HG03354 (cell line): Measurements from ENCODE around the gene NECAB3.
A peak's percentile ranks its signal among the peaks of the same experiment; 100 is the strongest.

Experiments
- ATAC-seq: cut with Tn5 transposase; IDR thresholded peaks from one replicate; pipeline ENCODE4 v1.9.1; 2021; ENCODE audit warnings: mild to moderate bottlenecking; ENCODE audit not compliant: unreplicated experiment, poor library complexity, severe bottlenecking

NECAB3 gene

DNA sequence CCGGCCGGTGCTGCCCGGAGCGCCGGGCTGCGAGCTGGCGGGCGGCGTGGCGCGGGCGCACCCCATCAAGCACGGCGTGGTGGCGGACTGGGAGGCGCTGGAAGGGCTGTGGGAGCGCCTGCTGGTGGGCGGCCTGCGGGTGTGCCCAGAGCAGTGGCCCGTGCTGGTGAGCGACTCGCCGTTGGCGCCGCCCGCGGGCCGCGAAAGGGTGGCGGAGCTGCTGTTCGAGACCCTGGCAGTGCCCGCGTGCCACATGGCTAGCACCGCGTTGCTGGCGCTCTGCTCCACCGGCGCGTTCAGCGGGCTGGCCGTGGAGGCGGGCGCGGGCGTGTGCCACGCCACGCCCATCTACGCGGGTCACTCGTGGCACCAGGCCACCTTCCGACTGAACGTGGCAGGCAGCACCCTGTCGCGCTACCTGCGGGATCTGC is 7.0 kb downstream of the NECAB3 start:
- ATAC-seq, result peak; percentile 22

DNA sequence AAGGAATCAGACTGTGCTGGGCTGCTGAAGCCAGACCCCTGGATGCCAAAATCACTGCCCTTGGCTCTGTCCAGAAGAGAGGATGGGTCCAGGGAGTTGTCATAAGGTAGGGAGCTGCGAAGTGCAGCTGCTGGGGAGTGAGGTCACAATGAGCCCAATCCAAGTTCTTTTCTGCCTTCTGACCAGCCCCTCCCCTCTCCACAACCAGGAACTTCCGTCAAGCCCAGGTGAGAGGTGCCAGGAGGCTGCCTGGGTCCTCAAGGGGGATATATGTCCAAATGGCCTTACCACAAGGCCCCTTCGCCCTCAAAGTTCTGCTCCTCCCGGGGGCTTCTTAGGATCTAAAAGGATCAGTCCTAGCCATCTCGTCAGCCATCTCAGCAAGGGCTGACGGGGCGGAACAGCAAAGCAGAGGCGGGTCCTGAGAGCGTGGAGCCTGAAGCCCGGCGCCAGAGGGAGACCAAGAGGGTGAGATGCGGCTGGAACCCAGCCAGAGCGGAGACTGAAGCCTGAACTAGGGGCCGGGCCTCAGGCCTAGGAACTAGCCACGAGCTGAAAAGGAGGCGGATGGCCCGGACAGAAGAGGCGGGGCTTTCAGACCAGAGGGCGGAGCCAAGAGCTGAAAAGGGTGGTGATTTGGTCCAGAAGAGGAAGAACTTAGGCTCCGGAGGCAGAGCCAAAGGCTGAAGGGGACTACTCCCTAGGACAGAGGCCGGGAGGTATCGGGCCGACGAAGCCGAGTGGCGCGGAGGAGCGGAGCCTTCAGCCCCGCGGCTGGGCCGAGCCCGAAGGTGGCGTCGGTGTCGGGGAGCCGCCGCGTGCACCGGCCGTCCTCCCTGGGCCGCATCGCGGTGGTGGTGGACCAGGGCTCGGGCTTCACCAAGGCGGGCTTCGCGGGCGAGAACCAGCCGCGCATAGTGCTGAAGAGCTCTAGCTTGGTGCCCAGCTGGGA is 7.7 kb downstream of the NECAB3 start, which contains the start of gene ACTL10:
Gene ACTL10, plus strand, starts transcription at position 651 of the 952 bp plus-strand sequence. CDS start 555 bp downstream, outside the sequence.
- peak; percentile 71 for ATAC-seq

DNA sequence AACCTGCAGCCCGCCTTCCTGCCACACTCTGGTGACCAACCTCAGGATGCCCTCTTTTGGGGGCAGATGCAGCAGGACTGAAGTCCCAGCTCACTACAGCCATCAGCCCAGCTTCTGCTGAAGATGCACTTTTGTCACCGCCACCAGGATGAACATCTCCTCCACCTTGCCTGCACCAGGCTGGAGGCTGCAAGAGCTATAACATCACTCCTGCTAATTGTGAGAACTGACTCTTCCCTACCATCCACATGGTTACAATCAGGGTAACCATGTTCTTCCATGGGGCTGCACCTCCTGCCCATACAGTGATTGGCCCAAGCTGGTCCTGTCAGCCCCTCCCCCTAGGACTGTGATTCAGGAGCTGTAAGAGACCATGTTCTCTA is 9.5 kb downstream of the NECAB3 start:
- no peak for ATAC-seq

DNA sequence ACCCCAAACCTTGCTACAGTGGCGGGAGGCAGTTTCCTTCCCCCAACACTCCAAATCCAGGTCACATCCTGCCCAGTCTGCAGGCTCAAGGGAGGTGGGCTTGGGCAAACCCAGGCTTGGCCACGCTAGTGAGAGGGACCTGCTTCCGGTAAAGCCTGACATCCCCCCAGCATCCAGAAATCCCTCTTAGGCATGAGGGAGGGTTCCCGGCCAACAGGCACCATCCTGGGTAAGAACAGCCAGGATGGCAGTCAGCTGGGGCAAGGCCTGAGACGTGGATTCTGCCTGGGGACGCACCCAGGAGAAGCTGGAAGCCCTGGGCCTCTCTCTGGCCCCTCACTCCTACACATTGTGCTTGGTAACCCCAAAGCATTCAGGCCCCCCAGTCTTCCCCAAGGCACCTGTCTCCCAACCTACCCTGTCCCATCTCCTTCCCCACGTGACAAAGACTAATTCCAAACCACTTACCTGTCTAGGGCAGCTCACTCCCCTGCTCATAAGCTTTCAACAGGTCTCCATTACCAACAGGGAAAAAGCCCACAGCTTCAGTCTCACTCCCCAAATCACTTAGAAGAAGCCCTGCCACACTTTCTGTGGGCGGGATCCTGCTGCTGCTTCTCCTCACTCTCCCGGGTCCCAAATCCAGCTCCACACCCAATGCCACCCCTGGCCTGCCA is 10.0 kb downstream of the NECAB3 start:
- ATAC-seq, result no peak

DNA sequence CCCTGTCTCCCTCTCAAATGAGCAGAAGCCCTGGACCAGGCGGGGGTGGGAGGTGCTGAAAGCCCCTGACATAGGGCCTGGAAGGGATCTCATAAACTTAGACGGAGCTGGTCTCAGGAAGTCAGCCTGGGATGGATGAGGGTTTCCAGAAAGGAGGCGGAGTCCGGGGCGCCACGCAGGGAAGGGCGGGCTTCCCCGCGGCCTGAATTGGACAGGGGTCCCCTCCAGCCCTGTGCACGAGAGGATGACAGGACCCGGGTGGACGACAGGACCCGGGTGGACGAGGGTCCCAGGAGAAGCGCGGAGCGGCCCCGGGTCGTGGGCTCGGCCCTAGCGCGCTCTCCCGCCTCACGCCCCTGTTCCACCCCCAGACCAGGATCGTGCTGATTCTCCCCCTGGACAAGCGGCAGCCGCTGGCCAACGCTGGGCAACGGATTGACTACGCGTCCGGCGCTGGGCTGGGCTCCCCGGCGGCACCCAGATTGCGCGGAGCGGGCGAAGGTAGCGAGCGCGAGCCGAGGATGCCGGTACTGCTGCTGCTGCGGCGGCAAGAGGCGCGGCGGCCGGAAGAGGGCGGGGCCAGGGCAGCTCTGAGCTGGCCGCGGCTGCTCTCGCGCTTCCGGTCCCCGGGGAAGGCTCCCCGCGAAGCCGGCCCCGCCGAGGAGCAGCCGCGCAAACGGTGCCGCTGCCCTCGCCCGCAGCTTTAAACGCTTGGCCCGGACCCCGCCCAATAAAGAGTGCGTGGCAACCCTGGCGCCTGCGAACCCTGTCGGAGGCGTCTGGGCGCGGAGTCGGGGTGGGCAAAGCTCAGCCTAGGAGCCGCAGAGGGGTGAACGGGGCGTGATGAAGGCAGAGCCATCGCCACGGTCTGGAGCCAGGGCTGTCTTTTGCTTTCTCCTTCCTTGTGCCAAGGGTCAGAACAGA is 10.8 kb downstream of the NECAB3 start:
- peak; percentile 47 for ATAC-seq

DNA sequence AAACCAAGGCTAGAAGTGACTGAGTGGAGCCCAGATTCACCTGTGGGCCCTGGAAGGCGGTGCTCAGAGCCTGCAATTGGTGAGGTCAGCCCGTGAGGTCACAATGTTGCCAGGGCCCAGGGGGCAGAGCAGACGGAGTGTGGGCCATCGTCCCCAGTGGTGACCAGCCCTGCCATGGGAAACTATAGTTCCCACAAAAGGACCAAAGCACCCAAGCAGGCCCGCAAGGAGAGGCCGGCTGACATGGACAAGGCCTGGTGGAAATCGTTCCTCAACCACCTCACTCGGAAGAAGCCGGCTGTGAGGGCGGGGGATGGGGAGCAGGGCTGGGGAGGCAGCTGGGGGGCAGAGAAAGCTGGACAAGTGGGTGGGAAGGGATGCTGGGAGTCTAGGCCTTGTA is 12.1 kb downstream of the NECAB3 start, which contains the start of gene C20orf144:
Gene C20orf144, plus strand, starts transcription at position 156 of the 400 bp plus-strand sequence. Its CDS starts 19 bp downstream, at position 175.
- no peak for ATAC-seq

DNA sequence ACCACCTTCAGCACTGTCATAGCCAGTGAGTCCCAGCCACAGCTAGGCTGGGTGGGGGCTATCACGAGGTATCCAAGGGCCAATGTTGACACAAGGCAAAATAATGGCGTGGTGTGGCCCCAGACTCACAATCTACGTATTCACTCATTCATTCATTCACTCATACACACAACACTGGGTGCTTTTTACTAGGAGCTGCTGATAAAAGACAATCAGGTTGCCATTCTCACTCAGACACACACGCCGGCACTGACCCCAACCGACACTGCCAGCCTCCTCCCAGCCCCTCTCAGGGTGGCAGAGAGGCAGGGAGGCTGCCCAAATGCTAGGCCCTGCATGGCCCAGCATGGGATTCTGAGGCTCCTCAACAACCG is 13.6 kb downstream of the NECAB3 start:
- no peak for ATAC-seq

DNA sequence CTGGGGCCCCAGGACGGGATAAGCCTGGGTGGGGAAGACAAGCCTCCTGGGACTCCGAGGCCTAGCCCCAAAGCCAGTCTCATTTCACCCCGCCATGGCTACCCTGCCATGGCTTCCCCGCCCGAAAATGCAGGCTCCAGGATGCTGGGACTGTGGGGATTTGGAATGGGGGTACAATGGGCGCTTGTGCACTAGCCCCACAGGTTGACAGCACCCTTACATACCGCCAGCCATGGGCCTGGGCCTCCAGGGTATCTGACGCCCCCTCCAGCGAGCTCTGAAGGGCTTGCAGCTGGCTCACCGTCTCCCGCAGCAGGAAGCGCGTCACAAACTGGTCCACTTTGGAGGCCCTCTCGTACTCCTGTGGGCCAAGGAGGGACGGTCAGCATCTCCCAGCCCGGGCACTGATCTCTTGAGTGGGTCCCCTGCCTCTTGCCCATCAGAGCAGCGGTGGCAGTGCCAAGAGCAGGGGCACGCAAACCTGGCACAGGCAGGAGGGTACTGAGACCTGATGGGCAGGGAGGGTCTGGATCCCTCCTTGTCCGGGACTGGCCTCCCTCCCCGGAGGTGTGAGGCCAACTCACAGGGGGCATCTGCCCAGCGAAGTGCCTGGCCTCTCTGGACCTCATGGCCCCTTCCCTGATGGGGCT is 14.1 kb downstream of the NECAB3 start:
- no peak for ATAC-seq

DNA sequence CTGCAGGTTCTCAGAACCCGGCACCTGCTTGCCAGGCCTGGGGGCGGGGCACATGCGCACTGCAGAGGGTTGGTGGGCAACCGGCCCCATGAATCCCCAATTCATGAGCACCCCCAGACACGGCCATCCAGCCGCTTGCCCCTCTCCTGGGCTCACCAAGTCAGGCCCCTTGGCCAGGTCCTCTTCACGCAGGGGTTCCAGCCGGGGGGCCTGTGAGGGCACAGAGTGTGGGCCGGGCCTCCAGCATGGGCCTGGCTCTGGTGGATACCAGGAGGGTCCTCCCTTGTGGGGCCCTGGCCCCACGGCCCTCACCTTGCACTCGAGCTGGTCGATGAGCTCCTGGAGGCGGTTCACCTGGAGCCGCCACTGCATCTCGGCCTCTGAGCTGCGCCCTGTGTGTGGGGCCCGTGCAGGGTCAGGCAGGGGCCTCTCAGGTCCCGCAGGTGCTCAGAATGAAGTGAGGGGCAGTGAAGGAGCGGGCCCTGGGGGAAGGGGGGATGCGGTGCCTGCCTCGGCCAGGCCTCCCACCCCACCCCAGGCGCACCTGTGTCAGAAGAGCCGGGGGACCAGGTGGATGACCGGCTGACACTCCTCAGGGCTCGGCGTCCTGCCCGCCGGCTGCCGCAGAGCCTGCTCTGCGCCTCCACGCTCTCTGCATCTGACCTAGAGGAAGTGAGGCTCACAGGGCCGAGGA is 14.7 kb downstream of the NECAB3 start:
- ATAC-seq, result no peak

DNA sequence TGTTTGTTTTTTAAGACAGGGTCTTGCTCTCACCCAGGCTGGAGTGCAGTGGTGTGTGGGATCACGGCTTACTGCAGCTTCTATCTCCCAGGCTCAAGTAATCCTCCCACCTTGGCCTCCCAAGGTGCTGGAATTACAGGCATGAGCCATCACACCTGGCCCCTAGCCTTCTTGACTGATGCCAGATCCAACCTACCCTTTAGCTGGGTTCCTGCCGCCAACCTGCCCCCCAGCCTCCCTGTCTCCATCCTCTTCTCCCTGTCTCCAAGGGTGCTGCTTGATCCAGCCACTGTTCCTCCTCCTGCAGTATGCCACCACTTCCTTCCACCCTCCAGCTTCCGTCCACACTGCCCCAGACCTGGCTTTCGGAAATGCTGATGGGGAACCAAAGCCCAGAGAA is 15.3 kb downstream of the NECAB3 start:
- ATAC-seq, result no peak

DNA sequence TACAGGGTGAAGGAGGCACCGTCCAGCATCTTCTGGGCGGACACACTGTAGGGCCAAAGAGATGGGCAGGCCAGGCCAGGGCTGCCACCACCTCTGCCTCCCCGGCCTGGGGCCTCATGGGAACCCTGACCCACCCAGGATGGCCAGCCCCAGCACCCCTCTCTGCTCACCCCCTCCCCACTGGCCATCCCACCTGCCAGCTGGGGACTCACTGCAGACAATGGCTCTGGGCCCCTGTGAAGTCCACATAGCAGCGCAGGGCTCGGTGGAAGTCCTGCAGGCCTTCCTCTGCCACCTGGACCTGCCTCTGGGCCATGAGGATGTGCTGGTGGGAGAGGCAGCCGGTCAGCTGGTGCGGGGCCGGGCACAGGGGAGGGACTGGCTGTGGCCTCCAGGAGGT is 15.7 kb downstream of the NECAB3 start:
- no peak for ATAC-seq

DNA sequence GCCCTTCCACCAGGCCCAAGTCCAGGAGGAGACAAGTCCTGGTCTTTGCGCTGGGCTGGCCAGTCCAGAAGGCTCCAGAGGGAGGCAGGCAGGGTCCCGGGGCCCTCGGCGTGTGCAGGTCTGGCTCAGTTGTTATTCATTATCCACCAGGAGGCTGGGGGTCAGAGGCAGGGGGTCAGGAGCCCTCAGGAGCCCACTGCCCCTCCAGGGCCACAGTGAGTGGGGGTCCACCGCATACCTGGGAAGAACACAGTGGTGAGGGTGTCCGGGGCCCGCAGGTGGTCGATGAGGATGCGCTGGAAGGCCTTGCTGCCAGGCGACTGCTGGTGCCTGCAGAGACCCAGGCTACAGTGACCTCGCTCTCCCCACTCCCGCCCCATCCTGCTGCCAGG is 16.5 kb downstream of the NECAB3 start:
- no peak for ATAC-seq

DNA sequence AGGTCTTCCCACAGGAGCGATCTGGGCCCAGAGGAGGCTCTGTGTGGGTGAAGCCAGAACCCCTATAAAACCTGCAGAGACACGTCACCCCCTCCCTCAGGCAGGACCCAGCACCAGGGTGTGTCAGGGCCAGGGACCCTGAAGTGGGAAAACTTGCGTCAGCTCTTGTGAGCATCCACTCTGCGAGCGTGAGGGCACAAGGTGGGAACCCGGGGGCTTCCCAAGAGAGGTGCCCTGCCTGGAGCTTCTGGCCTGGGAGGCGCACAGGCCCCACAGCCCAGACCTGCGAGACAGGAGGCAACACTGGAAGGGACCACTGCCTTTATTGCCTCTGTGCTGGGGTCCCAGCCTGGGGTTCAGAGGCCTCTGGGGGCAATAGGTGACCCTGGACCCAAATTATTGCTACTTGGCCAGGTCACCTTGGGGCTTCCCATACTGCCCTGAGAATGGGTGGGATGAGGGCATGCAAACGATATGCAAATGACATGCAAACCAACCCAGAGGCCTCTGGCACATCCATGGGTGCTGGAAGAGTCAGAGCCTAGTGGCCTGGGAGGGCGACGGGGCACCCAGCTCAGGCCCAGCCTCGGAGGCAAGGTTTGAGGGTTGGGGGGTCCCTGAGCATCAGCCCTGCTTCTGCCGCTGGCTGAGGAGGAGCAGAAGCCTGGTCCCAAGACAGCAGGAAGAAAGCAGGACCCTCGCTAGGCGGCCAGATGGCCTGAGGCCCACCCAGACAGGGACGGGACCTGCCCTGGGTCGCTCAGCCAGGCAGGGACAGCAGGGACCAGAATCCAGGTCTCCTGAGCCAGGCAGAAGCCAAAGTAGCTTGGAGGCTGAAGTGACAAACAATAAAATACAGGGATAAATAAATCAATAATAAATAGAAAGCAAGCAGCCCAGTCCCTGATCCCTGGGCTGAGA is 17.2 kb downstream of the NECAB3 start:
- no peak for ATAC-seq

DNA sequence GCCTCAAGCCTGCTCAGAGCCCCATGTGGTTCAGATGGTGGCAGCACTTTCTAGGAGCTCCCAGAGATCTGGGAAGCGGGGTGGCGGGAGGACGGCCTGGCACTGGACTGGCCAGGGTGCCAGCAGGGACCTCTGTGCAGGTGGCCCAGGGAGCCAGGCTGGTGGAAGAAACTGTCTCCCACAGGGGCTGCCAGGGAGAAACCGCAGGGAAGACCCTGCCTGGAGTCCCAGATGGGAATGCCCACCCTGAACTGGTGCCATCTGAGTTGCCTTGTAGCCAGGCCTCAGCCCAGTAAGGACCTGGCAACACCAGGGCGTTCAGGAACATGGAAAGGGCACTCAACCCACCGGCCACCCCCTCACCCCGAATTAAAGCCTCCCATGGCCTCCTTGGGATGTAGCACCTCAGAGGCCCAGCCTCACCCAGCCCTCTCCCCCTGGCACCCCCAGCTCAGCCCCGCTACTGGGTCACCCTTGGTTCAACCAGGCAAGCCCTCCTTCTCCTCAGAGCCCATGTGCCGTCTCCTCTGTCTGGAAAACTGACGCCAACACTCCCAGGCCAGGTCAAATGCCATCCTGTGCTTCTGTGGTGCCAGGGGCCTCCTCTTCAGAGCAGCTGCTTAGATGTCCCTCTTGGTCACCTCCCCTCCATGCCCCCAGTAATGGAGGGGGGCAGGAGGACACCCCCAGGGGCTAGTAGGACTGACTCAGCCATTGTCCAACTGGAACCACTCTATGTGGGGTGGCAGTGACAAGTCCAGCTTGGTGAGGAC is 18.0 kb downstream of the NECAB3 start:
- no peak for ATAC-seq

DNA sequence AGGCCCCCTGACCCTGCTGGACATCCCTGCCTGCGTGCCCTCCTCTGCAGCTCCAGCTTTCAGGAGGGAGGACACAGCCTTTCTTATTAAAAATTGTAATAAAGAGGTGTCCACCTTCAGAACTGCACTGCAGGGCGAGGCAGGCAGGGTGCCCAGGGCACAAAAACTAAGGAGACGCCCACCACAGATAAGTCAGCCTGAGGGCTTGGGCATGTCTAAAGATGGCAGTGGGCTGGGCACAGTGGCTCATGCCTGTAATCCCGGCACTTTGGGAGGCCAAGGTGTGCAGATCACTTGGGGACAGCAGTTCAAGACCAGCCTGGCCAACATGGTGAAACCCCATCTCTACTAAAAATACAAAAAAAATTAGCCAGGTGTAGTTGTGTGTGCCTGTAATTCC is 19.1 kb downstream of the NECAB3 start:
- no peak for ATAC-seq

DNA sequence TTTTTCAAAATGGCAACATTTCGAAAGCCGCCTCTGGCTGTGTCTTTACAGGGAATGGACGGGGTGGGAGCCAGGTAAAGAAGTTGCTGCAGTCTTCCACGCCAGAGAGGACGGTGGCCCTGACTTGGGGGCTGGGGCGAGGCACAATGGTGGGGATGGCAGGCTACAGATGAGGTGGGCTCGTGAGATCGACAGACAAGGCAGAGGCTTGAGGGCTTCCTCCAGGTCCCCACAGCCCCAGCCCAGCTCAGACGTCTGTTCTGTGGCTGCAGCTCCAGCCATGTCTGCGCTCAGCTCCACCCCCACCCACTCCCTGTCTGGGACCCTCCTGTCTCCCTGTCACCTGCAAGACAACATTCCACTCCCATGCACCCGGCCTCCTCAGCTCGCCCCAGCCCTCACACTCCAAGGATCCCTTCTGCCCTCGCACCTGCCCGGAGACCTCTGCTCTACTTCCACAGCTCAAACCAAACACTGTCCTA is 19.5 kb downstream of the NECAB3 start:
- no peak for ATAC-seq
